A673 (cell line): ENCODE measurements around the gene WDHD1.

Source experiments
- EZH2 ChIP-seq: fragments of 200-600 bp; sonication (generic); IDR thresholded peaks from 2 replicates; pipeline ENCODE4 v1.6.1; 2017; ENCODE audit warnings: borderline replicate concordance, low read depth, mild to moderate bottlenecking, mixed read lengths, antibody characterized with exemption, low read length; ENCODE audit not compliant: poor library complexity, severe bottlenecking
- TF ChIP-seq, protein P1 (sequence below): fragments of 300-800, 200-600 bp; sonication (generic); conservative IDR thresholded peaks from 2 replicates; pipeline ENCODE4 v1.5.1; 2017; ENCODE audit warnings: low read depth, mild to moderate bottlenecking, antibody characterized with exemption, low read length, moderate library complexity, mixed read lengths

- TF ChIP-seq, protein P1, sequence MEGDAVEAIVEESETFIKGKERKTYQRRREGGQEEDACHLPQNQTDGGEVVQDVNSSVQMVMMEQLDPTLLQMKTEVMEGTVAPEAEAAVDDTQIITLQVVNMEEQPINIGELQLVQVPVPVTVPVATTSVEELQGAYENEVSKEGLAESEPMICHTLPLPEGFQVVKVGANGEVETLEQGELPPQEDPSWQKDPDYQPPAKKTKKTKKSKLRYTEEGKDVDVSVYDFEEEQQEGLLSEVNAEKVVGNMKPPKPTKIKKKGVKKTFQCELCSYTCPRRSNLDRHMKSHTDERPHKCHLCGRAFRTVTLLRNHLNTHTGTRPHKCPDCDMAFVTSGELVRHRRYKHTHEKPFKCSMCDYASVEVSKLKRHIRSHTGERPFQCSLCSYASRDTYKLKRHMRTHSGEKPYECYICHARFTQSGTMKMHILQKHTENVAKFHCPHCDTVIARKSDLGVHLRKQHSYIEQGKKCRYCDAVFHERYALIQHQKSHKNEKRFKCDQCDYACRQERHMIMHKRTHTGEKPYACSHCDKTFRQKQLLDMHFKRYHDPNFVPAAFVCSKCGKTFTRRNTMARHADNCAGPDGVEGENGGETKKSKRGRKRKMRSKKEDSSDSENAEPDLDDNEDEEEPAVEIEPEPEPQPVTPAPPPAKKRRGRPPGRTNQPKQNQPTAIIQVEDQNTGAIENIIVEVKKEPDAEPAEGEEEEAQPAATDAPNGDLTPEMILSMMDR = no peak
- TF ChIP-seq EZH2 = no peak
Measured at GRCh38 chr14:55000381-55000780, 26.5 kb downstream of the WDHD1 start.
